Nephron progenitor cell (in vitro differentiated cells): Measurements from ENCODE around the gene GGA2.

Experiments used
- DNase-seq: peaks from one replicate; pipeline ENCODE4 v3.0.0; 2021
- H3K27ac Mint-ChIP-seq: 2 replicates; pipeline ENCODE4 v1.8.0; 2021; ENCODE audit warnings: mild to moderate bottlenecking, moderate library complexity, mixed read lengths
- H3K27me3 Mint-ChIP-seq: 2 replicates; pipeline ENCODE4 v1.8.0; 2021; ENCODE audit warnings: mild to moderate bottlenecking, low read depth, mixed read lengths; ENCODE audit not compliant: poor library complexity
- H3K36me3 Mint-ChIP-seq: 2 replicates; pipeline ENCODE4 v1.8.0; 2021; ENCODE audit warnings: low read depth, mixed read lengths
- H3K4me1 Mint-ChIP-seq: 2 replicates; pipeline ENCODE4 v1.8.0; 2021; ENCODE audit warnings: mixed read lengths
- H3K4me3 Mint-ChIP-seq: 2 replicates; pipeline ENCODE4 v1.8.0; 2021; ENCODE audit warnings: mild to moderate bottlenecking, moderate library complexity, mixed read lengths
- H3K9me3 Mint-ChIP-seq: 2 replicates; pipeline ENCODE4 v1.8.0; 2021; ENCODE audit warnings: mild to moderate bottlenecking, moderate library complexity, mixed read lengths
- TF ChIP-seq, protein P1 (sequence below): fragments of 200-600 bp; sonication (generic); IDR thresholded peaks from 2 replicates; pipeline ENCODE4 v1.5.0; 2021; ENCODE audit warnings: antibody characterized with exemption

Gene GGA2

DNA sequence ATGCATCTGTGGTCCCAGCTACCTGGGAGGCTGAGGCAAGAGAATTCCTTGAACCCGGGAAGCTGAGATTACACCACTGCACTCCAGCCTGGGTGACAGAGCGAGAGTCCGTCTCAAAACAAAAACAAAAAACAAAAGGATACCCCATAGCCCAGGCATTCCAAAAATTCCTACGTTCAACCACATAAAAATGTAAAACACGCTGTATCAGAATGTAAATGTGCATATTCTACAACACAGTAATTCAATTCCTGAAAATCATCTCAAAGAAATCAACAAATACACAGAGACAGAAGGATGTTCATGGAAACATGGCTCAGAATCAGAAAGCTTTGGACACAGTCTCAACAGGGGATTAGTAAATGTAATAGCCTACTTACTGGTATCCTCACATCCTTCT, 90.3 kb downstream of the GGA2 start:
- Mint-ChIP-seq H3K4me3 (no peak overlapping the region), H3K27ac (no peak overlapping the region), H3K9me3 (no peaks in the 10 kb centered on the region), H3K36me3 (peaks cover 26% of the 10 kb centered on the region), H3K4me1 (peaks cover 6% of the 10 kb centered on the region), H3K27me3 (no peaks in the 10 kb centered on the region)
- DNase-seq, result no peak
- TF ChIP-seq, protein P1, sequence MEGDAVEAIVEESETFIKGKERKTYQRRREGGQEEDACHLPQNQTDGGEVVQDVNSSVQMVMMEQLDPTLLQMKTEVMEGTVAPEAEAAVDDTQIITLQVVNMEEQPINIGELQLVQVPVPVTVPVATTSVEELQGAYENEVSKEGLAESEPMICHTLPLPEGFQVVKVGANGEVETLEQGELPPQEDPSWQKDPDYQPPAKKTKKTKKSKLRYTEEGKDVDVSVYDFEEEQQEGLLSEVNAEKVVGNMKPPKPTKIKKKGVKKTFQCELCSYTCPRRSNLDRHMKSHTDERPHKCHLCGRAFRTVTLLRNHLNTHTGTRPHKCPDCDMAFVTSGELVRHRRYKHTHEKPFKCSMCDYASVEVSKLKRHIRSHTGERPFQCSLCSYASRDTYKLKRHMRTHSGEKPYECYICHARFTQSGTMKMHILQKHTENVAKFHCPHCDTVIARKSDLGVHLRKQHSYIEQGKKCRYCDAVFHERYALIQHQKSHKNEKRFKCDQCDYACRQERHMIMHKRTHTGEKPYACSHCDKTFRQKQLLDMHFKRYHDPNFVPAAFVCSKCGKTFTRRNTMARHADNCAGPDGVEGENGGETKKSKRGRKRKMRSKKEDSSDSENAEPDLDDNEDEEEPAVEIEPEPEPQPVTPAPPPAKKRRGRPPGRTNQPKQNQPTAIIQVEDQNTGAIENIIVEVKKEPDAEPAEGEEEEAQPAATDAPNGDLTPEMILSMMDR, result no peak

DNA sequence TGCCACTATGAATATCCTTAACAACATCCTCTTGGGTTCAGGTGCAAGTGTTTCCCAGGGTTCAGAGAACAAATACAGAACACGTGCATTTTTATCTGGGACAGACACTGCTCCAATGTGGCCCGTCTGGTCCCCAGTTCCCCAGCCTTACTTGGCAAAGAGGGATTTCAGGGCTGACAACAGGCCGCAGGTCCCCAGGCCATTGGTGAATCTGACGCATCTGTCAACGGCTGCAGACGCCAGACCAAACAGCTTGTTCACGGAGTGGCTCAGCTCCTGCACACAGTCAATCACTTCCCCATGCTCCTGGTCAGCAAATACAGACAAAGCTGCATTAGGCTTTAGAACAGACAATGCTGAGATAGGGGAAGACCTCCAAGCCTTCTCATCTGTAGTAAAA, 93.5 kb downstream of the GGA2 start:
- Mint-ChIP-seq H3K27ac (no peak overlapping the region), H3K36me3 (peaks cover 24% of the 10 kb centered on the region), H3K4me3 (no peak overlapping the region), H3K4me1 (no peaks in the 10 kb centered on the region), H3K27me3 (no peaks in the 10 kb centered on the region), H3K9me3 (no peaks in the 10 kb centered on the region)
- TF ChIP-seq, protein P1, result no peak
- DNase-seq, result no peak

DNA sequence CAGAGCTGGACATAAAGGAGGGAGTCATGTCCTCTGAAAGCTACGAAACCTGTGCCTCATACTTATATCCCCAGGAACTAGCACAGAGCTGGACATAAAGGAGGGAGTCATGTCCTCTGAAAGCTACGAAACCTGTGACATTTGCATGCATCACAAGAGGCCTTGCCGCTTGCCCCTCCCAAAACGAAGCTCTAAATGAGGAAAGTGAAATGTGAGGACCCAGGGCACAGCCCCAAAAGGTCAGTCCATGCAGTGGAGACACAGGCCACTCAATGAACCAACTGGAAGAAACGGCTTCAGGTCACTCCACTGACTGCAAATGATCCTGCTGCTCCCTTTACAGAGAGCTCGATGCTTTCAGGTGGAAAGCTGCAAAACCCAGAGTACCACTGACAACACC, 95.6 kb downstream of the GGA2 start:
- Mint-ChIP-seq H3K27me3 (no peaks in the 10 kb centered on the region), H3K9me3 (no peaks in the 10 kb centered on the region), H3K4me1 (no peaks in the 10 kb centered on the region), H3K36me3 (peaks cover 30% of the 10 kb centered on the region), H3K27ac (no peak overlapping the region), H3K4me3 (no peak overlapping the region)
- TF ChIP-seq, protein P1, result no peak
- DNase-seq, result no peak
